Activated CD8-positive, alpha-beta T cell treated with anti-CD3 and anti-CD28 coated beads for 36 hours (primary cell): ENCODE data around the gene KIAA1614. TPM values are rescaled to one million over a fixed set of nuclear protein-coding genes. Genes with fewer than 3 reads are reported as not detected.

Experiments used
- ATAC-seq: fragments of 200-7000 bp; cut with Tn5 transposase; one replicate; pipeline ENCODE4 v1.10.0; 2021; ENCODE audit warnings: mild to moderate bottlenecking, moderate library complexity
- CTCF ChIA-PET: fragments of 350-600 bp; sonication (Branson Sonifier 250); formaldehyde crosslinking; loops from one replicate; lab custom pipeline; 2021; ENCODE audit warnings: antibody characterized with exemption; lab: Charles Lee
- POLR2A ChIA-PET: fragments of 350-600 bp; sonication (Branson Sonifier 250); formaldehyde crosslinking; loops from one replicate; lab custom pipeline; 2021; ENCODE audit warnings: antibody characterized with exemption; lab: Charles Lee
- DNase-seq: peaks from one replicate; pipeline ENCODE4 v3.0.0-alpha.2; 2020
- H3K27ac Mint-ChIP-seq: one replicate; pipeline ENCODE4 v1.8.0; 2021; ENCODE audit warnings: mild to moderate bottlenecking, mixed read lengths
- H3K27me3 Mint-ChIP-seq: one replicate; pipeline ENCODE4 v1.8.0; 2021; ENCODE audit warnings: mixed read lengths
- H3K36me3 Mint-ChIP-seq: one replicate; pipeline ENCODE4 v1.8.0; 2021; ENCODE audit warnings: low read depth, mixed read lengths
- H3K4me1 Mint-ChIP-seq: one replicate; pipeline ENCODE4 v1.8.0; 2021; ENCODE audit warnings: low read depth, mixed read lengths
- H3K4me3 Mint-ChIP-seq: one replicate; pipeline ENCODE4 v1.8.0; 2021; ENCODE audit warnings: mild to moderate bottlenecking, moderate library complexity, mixed read lengths
- H3K9me3 Mint-ChIP-seq: one replicate; pipeline ENCODE4 v1.8.0; 2021; ENCODE audit warnings: mixed read lengths
- intact Hi-C: fragments of 100-400 bp; cut with micrococcal nuclease; formaldehyde crosslinking; loops from one replicate; pipeline ENCODE4 v1.10.0; 2022
- total RNA-seq, 2 experiments: library from RNA; stranded (reverse); gene quantifications; one replicate each; pipeline ENCODE4 v1.2.3, GENCODE V29; 2021
- TF ChIP-seq, protein P1 (sequence below): fragments of 200-600 bp; IDR thresholded peaks from one replicate; pipeline ENCODE4 v1.8.0; 2022; ENCODE audit warnings: antibody characterized with exemption, mild to moderate bottlenecking

Gene KIAA1614
- total RNA-seq, 2 experiments from 2014 or later: 0.18 TPM; not detected in 1

DNA sequence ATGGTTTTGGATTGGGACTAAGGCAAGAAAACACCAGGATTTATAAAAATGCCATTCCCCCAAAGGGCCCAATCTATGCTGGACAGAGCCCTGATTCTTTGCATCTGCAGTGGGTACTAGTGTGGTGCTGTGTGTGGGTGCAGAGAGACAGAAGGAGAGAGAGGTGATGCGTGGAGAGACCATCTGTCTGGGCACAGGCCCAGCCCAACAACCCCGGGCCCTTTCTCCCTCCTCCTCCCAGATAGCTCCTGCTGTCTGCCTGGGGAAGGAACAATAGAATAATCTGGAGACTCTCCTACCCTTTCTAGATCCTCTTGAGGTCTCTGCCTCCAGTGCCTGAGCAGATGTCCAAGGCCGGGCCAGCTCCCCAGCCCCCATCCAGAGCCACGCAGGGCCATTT lies 15.1 kb downstream of the KIAA1614 start:
- Mint-ChIP-seq H3K27ac (no peak overlapping the region), H3K4me3 (no peak overlapping the region), H3K36me3 (no peaks in the 10 kb centered on the region), H3K9me3 (no peaks in the 10 kb centered on the region), H3K4me1 (peaks cover 8% of the 10 kb centered on the region), H3K27me3 (no peaks in the 10 kb centered on the region)
- DNase-seq (no peak), ATAC-seq (no peak)
- TF ChIP-seq, protein P1, sequence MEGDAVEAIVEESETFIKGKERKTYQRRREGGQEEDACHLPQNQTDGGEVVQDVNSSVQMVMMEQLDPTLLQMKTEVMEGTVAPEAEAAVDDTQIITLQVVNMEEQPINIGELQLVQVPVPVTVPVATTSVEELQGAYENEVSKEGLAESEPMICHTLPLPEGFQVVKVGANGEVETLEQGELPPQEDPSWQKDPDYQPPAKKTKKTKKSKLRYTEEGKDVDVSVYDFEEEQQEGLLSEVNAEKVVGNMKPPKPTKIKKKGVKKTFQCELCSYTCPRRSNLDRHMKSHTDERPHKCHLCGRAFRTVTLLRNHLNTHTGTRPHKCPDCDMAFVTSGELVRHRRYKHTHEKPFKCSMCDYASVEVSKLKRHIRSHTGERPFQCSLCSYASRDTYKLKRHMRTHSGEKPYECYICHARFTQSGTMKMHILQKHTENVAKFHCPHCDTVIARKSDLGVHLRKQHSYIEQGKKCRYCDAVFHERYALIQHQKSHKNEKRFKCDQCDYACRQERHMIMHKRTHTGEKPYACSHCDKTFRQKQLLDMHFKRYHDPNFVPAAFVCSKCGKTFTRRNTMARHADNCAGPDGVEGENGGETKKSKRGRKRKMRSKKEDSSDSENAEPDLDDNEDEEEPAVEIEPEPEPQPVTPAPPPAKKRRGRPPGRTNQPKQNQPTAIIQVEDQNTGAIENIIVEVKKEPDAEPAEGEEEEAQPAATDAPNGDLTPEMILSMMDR: no peak
- POLR2A ChIA-PET: interaction anchor here (0.5 kb wide), 1 partner anchor 1762 kb away, joined by 3 read pairs; no protein-coding TSS in a partner anchor
- CTCF ChIA-PET: no interaction called here
- intact Hi-C loops: no loop called here

DNA sequence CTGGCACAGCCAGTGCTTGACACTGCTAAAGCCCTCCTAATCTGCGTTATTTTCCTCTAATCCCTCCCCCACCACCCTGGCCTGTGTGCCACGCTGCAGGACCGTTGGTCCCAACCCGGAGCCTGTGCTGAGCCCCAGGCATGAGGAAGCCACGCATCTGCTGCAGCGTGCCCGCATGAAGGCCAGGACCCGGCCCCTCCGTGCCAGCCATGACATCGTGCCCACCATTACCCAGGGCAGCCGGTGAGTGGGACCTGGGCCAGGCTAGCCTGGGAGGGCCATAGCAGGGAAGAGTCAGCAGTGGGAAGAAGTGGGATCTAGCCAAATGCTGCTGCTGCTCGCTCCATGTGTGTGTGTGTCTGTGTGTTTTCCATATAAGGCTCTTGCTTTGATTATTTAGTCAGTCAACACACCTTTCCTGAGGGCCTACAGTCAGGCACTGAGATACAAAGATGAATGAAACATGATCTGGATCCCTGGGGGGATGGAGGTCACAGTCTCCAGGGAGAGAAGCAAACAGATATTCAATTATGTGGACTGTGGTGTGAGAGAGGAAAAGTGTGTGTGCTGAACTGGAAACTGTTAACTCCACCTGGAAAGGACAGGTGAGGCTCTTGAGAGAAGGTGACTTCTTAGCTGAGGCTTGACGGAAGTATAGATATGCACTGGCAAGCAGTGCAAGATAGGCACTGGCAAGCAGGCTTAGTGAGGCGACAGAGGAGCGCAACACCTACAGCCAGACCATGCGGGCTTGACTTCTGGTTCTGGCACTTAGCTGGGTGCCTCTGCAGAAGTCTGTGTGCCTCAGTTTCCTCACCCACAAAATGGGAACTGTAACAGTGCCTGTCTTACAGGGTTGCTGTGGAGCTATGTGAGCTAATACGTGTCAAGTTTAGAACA lies 15.9 kb downstream of the KIAA1614 start:
- Mint-ChIP-seq H3K36me3 (no peaks in the 10 kb centered on the region), H3K9me3 (no peaks in the 10 kb centered on the region), H3K27ac (no peak overlapping the region), H3K27me3 (no peaks in the 10 kb centered on the region), H3K4me3 (no peak overlapping the region), H3K4me1 (peaks cover 8% of the 10 kb centered on the region)
- ATAC-seq (no peak), DNase-seq (no peak)
- CTCF ChIA-PET: interaction anchor here (0.7 kb wide), 1 partner anchor 10 kb away, joined by 3 read pairs; no protein-coding TSS in a partner anchor
- TF ChIP-seq, protein P1: no peak
- POLR2A ChIA-PET: no interaction called here
- intact Hi-C loops: no loop called here

DNA sequence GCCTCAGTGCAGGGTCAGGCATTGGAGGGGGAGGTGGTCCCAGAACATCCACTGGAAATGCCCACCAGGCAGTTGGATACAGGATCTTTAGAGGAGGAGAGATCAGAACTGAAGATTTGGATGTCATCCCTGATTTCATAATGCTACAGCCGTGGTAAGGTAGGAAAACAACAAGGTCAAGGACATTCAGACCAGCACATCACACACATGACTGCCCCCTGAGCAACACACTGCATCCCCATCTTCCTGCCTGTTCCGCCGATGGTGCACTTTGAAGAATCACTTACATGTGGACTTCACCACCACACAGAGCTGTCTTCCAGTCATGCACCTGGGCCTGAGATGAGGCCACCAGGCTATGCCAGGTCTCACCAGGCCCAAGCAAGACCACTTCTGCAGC lies 16.7 kb downstream of the KIAA1614 start:
- intact Hi-C loops: no loop called here
- Mint-ChIP-seq H3K4me3 (no peak overlapping the region), H3K36me3 (no peaks in the 10 kb centered on the region), H3K27me3 (no peaks in the 10 kb centered on the region), H3K4me1 (peaks cover 8% of the 10 kb centered on the region), H3K27ac (no peak overlapping the region), H3K9me3 (no peaks in the 10 kb centered on the region)
- TF ChIP-seq, protein P1: no peak
- CTCF ChIA-PET: interaction anchor here (0.7 kb wide), 1 partner anchor 9 kb away, joined by 3 read pairs; no protein-coding TSS in a partner anchor
- POLR2A ChIA-PET: no interaction called here
- ATAC-seq (no peak), DNase-seq (no peak)

DNA sequence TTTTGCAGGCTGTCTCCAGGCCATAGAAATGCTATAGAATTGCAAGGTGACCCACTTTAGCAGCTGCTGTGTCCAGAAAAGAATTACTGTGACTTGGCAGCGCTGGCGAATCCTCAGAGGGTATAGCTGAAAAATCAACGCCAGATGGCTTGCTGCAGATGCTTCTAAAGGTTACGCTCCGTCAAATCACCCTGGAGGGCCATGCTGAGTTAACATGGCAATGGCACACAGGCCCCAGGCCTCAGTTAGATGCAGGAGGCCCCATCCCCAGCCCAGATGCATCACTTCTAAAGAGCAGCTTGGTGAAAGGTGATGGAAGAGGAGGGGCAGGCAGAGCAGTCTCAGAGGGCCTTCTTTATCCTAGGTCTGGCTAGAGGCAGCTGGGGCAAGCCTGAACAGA lies 18.0 kb downstream of the KIAA1614 start:
- POLR2A ChIA-PET: no interaction called here
- H3K9me3 Mint-ChIP-seq: no peaks in the 10 kb centered on the region
- H3K4me1 Mint-ChIP-seq: peaks cover 12% of the 10 kb centered on the region
- CTCF ChIA-PET: no interaction called here
- H3K27ac Mint-ChIP-seq: no peak overlapping the region
- no peak for ATAC-seq
- TF ChIP-seq, protein P1: no peak
- no peak overlapping the region for H3K4me3 Mint-ChIP-seq
- no peak for DNase-seq
- intact Hi-C loops: no loop called here
- H3K27me3 Mint-ChIP-seq: peaks cover 3% of the 10 kb centered on the region
- no peaks in the 10 kb centered on the region for H3K36me3 Mint-ChIP-seq

DNA sequence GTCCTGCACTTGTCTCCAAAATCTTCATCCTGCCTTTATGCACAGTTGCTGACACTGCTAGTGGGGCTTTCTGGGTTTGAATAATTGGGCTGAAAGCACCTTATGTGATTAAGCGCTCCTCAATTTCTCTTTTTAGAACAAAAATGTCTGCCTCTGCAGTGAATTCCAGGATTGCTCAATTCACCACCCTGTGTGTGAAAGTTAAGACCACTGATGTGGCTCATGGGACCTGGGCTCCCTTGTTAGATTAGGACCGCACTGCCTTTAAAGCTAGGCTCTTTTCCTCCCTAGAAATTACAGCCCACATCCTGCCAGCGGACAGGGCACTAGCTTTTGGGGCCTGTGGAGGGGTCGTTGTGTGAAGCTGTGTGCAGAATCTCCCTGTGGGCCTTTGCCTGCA lies 18.8 kb downstream of the KIAA1614 start:
- Mint-ChIP-seq H3K9me3 (no peaks in the 10 kb centered on the region), H3K27me3 (peaks cover 3% of the 10 kb centered on the region), H3K36me3 (no peaks in the 10 kb centered on the region), H3K4me3 (no peak overlapping the region), H3K4me1 (peaks cover 9% of the 10 kb centered on the region), H3K27ac (no peak overlapping the region)
- POLR2A ChIA-PET: no interaction called here
- intact Hi-C loops: no loop called here
- no peak for DNase-seq
- CTCF ChIA-PET: no interaction called here
- no peak for ATAC-seq
- TF ChIP-seq, protein P1: no peak
